ENCODE results near the gene C2CD4C. TPM values are rescaled to one million over a fixed set of nuclear protein-coding genes. Genes with fewer than 3 reads are reported as not detected.
"Not testable (repeated sequence)": the region's sequence is repeated elsewhere in the genome, so short reads cannot be mapped to it uniquely, and the experiment has no call there.

C2CD4C gene
- polyA plus RNA-seq, 3 donors from 2014 or later = not detected

DNA sequence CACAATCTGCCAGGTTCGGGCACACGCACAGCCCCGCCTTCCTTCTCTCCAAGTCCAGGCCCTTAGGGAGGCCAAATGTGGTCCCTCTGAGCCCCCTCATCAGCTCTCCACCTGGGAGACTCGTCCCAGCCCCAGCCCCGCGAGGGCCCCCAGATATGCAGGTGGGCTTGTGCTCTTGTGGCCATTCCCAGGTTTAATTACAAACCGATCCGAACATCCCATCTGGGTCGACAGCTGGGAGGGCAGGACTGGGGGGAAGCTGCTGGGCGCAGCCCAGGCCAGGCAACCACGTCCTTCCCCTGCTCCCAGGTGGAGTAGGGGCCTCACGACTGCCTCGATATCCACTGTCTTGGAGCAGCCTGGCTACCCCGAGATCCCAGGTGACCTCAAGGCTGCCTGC lies 7.5 kb upstream of the C2CD4C start:
- Mint-ChIP-seq H3K9me3 (no peaks in the 10 kb centered on the region), H3K4me3 (no peak overlapping the region), H3K4me1 (no peaks in the 10 kb centered on the region), H3K36me3 (no peaks in the 10 kb centered on the region), H3K27me3 (ENCODE audit: low read depth in 3 of 3) (peaks cover 0 to 3% (median 0%) of the 10 kb centered on the region in 3 donors), H3K27ac (no peak overlapping the region)
- no peak for DNase-seq

- Mint-ChIP-seq H3K27ac (no peak overlapping the region), H3K36me3 (no peaks in the 10 kb centered on the region), H3K9me3 (no peaks in the 10 kb centered on the region), H3K4me1 (no peaks in the 10 kb centered on the region), H3K4me3 (no peak overlapping the region), H3K27me3 (ENCODE audit: low read depth in 3 of 3) (peaks cover 0 to 3% (median 0%) of the 10 kb centered on the region in 3 donors)
- no peak for DNase-seq
Observed at GRCh38 chr19:415292-415691, 6.3 kb upstream of the C2CD4C start.

DNA sequence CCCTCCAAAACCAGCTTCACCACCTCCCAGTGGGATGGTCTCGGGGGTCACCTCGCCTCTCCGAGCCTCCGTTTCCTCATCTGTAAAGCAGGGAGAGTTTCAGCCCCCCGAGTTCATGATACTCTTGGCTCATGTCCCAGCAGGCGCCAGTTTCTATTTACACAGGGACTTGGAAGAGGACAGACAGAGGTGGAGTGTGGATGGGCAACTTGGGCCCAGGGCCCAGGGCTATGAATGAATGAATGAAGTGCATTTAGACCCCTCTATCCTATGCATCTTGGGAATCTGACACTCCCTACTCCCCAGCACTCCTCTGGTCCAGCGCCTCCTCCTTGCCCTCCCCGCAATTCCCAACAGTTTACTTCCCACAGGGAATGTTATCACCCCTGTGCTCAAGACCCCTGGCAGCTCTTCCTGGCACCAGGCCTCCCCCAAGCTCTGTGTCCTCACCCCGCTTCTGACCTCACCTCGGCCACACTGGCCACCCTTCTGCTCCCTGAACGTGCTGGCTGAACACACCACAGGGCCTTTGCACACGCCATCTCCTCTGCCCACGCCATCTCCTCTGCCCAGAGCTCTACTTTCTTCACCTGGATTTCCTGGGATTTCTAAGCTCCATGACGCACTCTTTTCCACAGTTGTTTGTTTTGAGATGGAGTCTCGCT lies 4.9 kb upstream of the C2CD4C start:
- peaks cover 6 to 7% of the 10 kb centered on the region in 2 donors for H3K4me1 Mint-ChIP-seq
- DNase-seq = no peak
- no peaks in the 10 kb centered on the region for H3K36me3 Mint-ChIP-seq
- H3K4me3 Mint-ChIP-seq = no peak overlapping the region
- no peak overlapping the region for H3K27ac Mint-ChIP-seq
- no peaks in the 10 kb centered on the region for H3K9me3 Mint-ChIP-seq
- peaks cover 0 to 5% (median 3%) of the 10 kb centered on the region in 3 donors for H3K27me3 Mint-ChIP-seq (ENCODE audit: low read depth in 3 of 3)

- Mint-ChIP-seq H3K27me3 (ENCODE audit: low read depth in 3 of 3) (peaks cover 0 to 5% (median 1%) of the 10 kb centered on the region in 3 donors), H3K4me1 (peaks cover 6 to 7% of the 10 kb centered on the region in 2 donors)
Observed at GRCh38 chr19:412356-413355, 3.7 kb upstream of the C2CD4C start.

GRCh38 chr19:411723-412355 lies 2.9 kb upstream of the C2CD4C start:
- Mint-ChIP-seq H3K4me3 (no peak overlapping the region), H3K9me3 (no peaks in the 10 kb centered on the region), H3K36me3 (no peaks in the 10 kb centered on the region), H3K27ac (no peak overlapping the region), H3K4me1 (peaks cover 6 to 7% of the 10 kb centered on the region in 2 donors), H3K27me3 (ENCODE audit: low read depth in 3 of 3) (peaks cover 0 to 5% (median 1%) of the 10 kb centered on the region in 3 donors)
- DNase-seq = no peak

More at GRCh38 chr19:412356-413355, 3.7 kb upstream of the C2CD4C start:
- Mint-ChIP-seq H3K36me3 (no peaks in the 10 kb centered on the region), H3K9me3 (no peaks in the 10 kb centered on the region), H3K27ac (no peak overlapping the region), H3K4me3 (no peak overlapping the region)
- no peak for DNase-seq

GRCh38 chr19:411121-411722 lies 2.3 kb upstream of the C2CD4C start:
- H3K27ac Mint-ChIP-seq; H3K9me3 Mint-ChIP-seq; DNase-seq; H3K36me3 Mint-ChIP-seq; H3K27me3 Mint-ChIP-seq (ENCODE audit: low read depth in 3 of 3); H3K4me1 Mint-ChIP-seq; H3K4me3 Mint-ChIP-seq: not testable (repeated sequence)

GRCh38 chr19:410243-410781 lies 1.4 kb upstream of the C2CD4C start:
- DNase-seq = no peak
- Mint-ChIP-seq H3K27me3 (ENCODE audit: low read depth in 3 of 3) (peaks cover under 1 to 5% (median 1%) of the 10 kb centered on the region in 3 donors), H3K27ac (no peak overlapping the region), H3K36me3 (no peaks in the 10 kb centered on the region), H3K4me1 (peaks cover 6 to 7% of the 10 kb centered on the region in 2 donors), H3K4me3 (peak overlapping the region in 1 of 5 donors; percentile 18), H3K9me3 (no peaks in the 10 kb centered on the region)

DNA sequence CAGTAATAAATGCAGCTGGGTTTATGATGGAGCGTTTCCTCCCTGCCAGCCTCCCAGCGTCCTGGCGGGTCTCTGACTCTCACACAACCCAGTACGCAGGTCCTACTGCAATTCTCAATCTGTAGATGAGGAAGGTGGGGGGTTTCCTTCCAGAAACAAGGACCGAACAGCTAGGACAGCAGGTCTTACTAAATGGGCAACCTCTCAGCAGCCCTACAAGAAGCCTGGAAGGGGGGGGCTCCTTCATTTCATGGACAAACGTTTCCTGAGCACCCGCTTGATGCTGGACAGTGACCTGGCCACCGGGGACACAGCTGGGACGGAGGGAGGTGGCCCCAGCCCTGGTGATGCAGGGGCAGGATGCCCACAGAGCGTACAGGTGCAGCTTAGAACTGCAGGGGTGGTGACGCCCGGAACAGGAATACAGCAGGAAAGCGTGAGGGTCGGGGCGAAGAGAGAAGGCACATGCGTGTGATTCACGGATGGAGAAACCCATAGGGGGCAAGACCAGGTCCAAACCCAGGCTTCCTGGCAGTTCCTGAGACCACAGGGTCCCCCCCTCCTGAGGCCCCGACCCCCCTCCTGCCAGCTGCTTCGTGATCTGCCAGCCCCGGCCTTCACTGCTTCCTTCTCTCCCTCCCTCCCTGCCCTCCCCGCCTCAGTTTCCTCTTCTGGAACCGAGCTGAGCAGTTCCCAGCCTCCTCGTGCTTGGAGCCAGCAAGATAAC lies 732 bp upstream of the C2CD4C start:
- no peak overlapping the region for H3K27ac Mint-ChIP-seq
- DNase-seq = no peak
- no peaks in the 10 kb centered on the region for H3K9me3 Mint-ChIP-seq
- H3K4me1 Mint-ChIP-seq = peaks cover 6 to 7% of the 10 kb centered on the region in 2 donors
- H3K4me3 Mint-ChIP-seq = peak overlapping the region; percentile 78 to 88 (median 84)
- no peaks in the 10 kb centered on the region for H3K36me3 Mint-ChIP-seq
- peaks cover 1 to 5% (median 1%) of the 10 kb centered on the region in 3 donors for H3K27me3 Mint-ChIP-seq (ENCODE audit: low read depth in 3 of 3)

- no peaks in the 10 kb centered on the region for H3K36me3 Mint-ChIP-seq
- peak overlapping the region in 1 of 5 donors; percentile 29 for H3K4me3 Mint-ChIP-seq
- no peaks in the 10 kb centered on the region for H3K9me3 Mint-ChIP-seq
Observed at GRCh38 chr19:408441-408901, 476 bp downstream of the C2CD4C start.

DNA sequence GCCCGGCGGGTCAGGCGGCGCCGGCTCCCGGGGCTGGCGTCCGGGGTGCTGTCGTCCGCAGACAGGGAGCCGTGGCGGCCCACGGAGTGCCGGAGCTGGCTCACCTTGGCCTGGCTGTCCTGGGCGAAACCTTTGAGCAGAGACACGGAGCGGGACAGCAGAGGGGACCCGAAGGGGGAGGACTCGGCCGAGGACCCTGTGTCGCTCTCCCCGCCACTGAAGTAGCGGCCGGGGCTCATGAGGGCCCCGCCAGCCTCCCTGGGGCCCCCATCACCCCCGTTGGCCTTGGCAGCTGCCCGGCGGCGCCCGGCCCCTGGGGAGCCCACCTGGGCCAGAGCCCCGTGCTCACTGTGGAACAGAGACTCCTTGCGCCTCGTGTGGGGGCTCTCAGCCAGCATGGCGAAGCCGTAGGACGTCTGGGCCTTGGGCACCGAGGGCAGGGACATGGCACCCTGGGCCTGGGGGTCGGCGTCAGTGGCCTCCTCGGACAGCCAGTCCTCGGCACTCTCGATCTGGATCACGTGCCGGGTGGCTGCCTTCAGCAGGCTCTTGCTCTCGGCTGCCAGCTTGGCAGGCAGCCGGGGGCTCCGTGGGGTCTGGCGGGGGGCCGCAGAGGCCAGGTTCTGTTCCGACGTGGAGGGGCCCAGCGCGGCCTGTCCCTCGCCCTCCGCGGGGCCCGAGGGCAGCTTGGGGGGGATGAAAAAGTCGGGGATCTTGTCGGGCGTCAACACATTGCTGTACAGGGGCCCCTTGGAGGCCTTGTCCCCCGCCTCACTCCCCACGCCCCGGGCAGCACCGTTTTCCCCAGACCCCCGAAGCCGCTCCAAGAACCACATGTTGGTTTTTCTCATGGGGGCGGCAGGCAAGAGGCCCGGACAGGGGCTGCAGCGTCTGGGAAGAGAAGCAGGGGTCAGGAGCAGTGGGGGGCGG lies 1.2 kb downstream of the C2CD4C start:
- H3K36me3 Mint-ChIP-seq = no peaks in the 10 kb centered on the region
- no peaks in the 10 kb centered on the region for H3K9me3 Mint-ChIP-seq
- H3K4me1 Mint-ChIP-seq = peaks cover 6 to 7% of the 10 kb centered on the region in 2 donors
- peaks cover 1 to 5% (median 3%) of the 10 kb centered on the region in 3 donors for H3K27me3 Mint-ChIP-seq (ENCODE audit: low read depth in 3 of 3)
- no peak overlapping the region for H3K4me3 Mint-ChIP-seq
- no peak overlapping the region for H3K27ac Mint-ChIP-seq
- no peak for DNase-seq

More at GRCh38 chr19:408441-408901, 476 bp downstream of the C2CD4C start:
- no peak for DNase-seq
- H3K27me3 Mint-ChIP-seq (ENCODE audit: low read depth in 3 of 3) = peaks cover 1 to 5% (median 1%) of the 10 kb centered on the region in 3 donors
- peaks cover 6 to 7% of the 10 kb centered on the region in 2 donors for H3K4me1 Mint-ChIP-seq
- no peak overlapping the region for H3K27ac Mint-ChIP-seq

GRCh38 chr19:406971-407510 lies 1.9 kb downstream of the C2CD4C start:
- H3K36me3 Mint-ChIP-seq = no peaks in the 10 kb centered on the region
- no peak overlapping the region for H3K4me3 Mint-ChIP-seq
- DNase-seq = no peak
- H3K27me3 Mint-ChIP-seq (ENCODE audit: low read depth in 3 of 3) = peaks cover 0 to 5% (median 3%) of the 10 kb centered on the region in 3 donors
- peaks cover 6 to 7% of the 10 kb centered on the region in 2 donors for H3K4me1 Mint-ChIP-seq
- H3K27ac Mint-ChIP-seq = no peak overlapping the region
- no peaks in the 10 kb centered on the region for H3K9me3 Mint-ChIP-seq

All from immature natural killer cell (primary cell).